Mucosa of stomach (tissue), 1 donor: ENCODE measurements around the gene SEPTIN6.

Experiments
- H3K27me3 ChIP-seq: one replicate; pipeline ENCODE4 v1.7.0; 2013; ENCODE audit warnings: mild to moderate bottlenecking, low read length; ENCODE audit not compliant: control insufficient read depth, insufficient read depth
- H3K36me3 ChIP-seq: one replicate; pipeline ENCODE4 v1.7.0; 2013; ENCODE audit warnings: low read length; ENCODE audit not compliant: control insufficient read depth, insufficient read depth
- H3K4me1 ChIP-seq: one replicate; pipeline ENCODE4 v1.7.0; 2013; ENCODE audit warnings: mild to moderate bottlenecking, low read length; ENCODE audit not compliant: control insufficient read depth, insufficient read depth
- H3K4me3 ChIP-seq: one replicate; pipeline ENCODE4 v1.7.0; 2013; ENCODE audit warnings: low read length
- H3K9ac ChIP-seq: one replicate; pipeline ENCODE4 v1.7.0; 2013; ENCODE audit warnings: mild to moderate bottlenecking, low read length, moderate library complexity
- H3K9me3 ChIP-seq: one replicate; pipeline ENCODE4 v1.7.0; 2013; ENCODE audit warnings: mild to moderate bottlenecking, low read length, moderate library complexity; ENCODE audit not compliant: control insufficient read depth
- donor health status: Pancreatic carcinoma.

The SEPTIN6 gene

DNA sequence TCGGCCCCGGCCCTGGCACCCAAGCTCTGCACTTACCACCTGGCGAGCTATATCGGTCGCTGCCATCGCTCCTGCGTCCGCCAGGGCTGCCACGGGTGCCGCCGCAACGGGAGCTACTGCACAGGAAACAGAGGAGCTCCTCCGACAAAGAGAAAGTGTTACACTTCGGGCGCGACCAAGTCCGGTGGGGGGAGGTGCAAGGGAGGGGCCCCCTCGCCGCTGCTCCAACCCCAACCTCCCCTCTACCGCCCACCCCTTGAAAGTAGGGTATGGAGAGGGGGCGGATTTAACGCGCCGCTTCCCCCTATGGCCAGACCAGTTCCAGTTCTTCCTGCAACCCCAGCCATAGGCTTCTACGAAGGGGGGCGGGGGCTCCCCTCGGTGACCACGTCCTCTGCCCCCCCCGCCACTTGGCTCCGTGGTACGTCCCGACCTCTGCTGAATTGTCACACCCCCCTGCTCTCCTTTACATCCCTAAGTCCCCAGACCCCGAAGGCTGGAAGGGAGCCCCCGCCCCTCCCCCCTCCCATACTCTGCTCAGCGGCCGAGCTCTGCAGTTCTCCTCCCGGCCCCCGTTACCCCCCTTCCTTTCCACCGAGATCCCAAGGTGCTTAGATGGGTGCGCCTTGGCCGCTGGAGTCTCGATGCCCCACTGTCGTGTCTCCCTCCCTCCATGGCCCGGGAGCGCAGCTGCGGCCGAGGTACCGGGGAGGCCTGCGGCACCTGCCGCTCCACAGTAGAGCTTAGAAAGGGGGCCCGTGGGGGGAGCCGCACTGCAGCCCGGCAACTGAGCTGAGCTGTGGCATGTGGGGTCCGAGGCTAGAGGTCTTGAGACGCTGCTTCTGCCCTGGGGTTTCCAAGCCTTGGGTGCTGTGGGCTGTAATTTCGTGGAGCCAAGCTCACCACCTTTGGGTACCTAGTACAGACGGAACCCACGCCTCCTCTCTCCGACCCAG lies at the start of gene SEPTIN6:
Gene SEPTIN6, minus strand, starts transcription at position 129 of the 956 bp plus-strand sequence. Its CDS starts 63 bp downstream, at position 66.
- H3K4me1 ChIP-seq: no peaks in the 10 kb centered on the region
- H3K9ac ChIP-seq: peak within 1 kb of the TSS; percentile 55
- no peaks in the 10 kb centered on the region for H3K27me3 ChIP-seq

DNA sequence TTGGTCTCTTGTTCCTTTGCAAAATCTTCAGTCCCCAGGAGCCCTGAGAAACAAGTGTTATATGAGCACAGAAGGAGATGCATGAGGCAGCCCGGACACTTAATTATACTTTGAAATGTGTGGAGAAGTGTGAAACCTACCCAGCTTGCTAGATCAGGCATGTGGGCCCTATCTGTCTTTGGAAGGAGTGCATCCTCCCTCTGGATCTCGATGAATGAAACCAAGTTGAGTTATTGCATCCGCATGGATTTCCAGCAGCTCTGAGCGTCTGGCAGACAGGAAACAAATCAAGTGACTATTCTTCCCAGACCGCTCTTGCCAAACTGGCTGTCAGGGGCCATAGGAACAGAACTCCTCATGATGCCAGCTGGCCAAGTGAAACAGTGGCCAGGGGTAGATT lies 45.8 kb upstream of the SEPTIN6 start:
- Histone ChIP-seq H3K4me1 (no peaks in the 10 kb centered on the region), H3K9me3 (no peaks in the 10 kb centered on the region), H3K36me3 (no peaks in the 10 kb centered on the region), H3K27me3 (no peaks in the 10 kb centered on the region), H3K9ac (no peak overlapping the region), H3K4me3 (no peak overlapping the region)

More for the DNA sequence above, at the start of gene SEPTIN6:
- H3K4me3 ChIP-seq: peak within 1 kb of the TSS; percentile 31
- no peaks in the 10 kb centered on the region for H3K9me3 ChIP-seq
- H3K36me3 ChIP-seq: no peaks in the 10 kb centered on the region

GRCh38 chrX:119736206-119736764 lies 43.3 kb upstream of the SEPTIN6 start:
- Histone ChIP-seq H3K4me3 (no peak overlapping the region), H3K27me3 (no peaks in the 10 kb centered on the region), H3K9ac (no peak overlapping the region), H3K4me1 (no peaks in the 10 kb centered on the region), H3K36me3 (no peaks in the 10 kb centered on the region), H3K9me3 (no peaks in the 10 kb centered on the region)

GRCh38 chrX:119735467-119735866 lies 42.5 kb upstream of the SEPTIN6 start:
- Histone ChIP-seq H3K36me3 (no peaks in the 10 kb centered on the region), H3K4me3 (no peak overlapping the region), H3K27me3 (no peaks in the 10 kb centered on the region), H3K9ac (no peak overlapping the region), H3K4me1 (no peaks in the 10 kb centered on the region), H3K9me3 (no peaks in the 10 kb centered on the region)

- Histone ChIP-seq H3K27me3 (no peaks in the 10 kb centered on the region), H3K4me1 (no peaks in the 10 kb centered on the region), H3K4me3 (no peak overlapping the region), H3K36me3 (no peaks in the 10 kb centered on the region), H3K9ac (no peak overlapping the region), H3K9me3 (no peaks in the 10 kb centered on the region)
These were observed 42.0 kb upstream of the SEPTIN6 start for GRCh38 chrX:119734897-119735339.

- Histone ChIP-seq H3K27me3 (no peaks in the 10 kb centered on the region), H3K9me3 (no peaks in the 10 kb centered on the region), H3K4me3 (no peak overlapping the region), H3K9ac (no peak overlapping the region), H3K4me1 (no peaks in the 10 kb centered on the region), H3K36me3 (no peaks in the 10 kb centered on the region)
These were observed 36.6 kb upstream of the SEPTIN6 start for GRCh38 chrX:119729408-119730201.

GRCh38 chrX:119728487-119728886 lies 35.5 kb upstream of the SEPTIN6 start:
- Histone ChIP-seq H3K27me3 (no peaks in the 10 kb centered on the region), H3K4me3 (no peak overlapping the region), H3K4me1 (no peaks in the 10 kb centered on the region), H3K9ac (no peak overlapping the region), H3K9me3 (no peaks in the 10 kb centered on the region), H3K36me3 (no peaks in the 10 kb centered on the region)

- Histone ChIP-seq H3K9me3 (no peaks in the 10 kb centered on the region), H3K36me3 (no peaks in the 10 kb centered on the region), H3K4me1 (no peaks in the 10 kb centered on the region), H3K4me3 (no peak overlapping the region), H3K27me3 (no peaks in the 10 kb centered on the region), H3K9ac (no peak overlapping the region)
These were observed 34.1 kb upstream of the SEPTIN6 start for GRCh38 chrX:119726900-119727555.

- no peaks in the 10 kb centered on the region for H3K27me3 ChIP-seq
- H3K36me3 ChIP-seq: no peaks in the 10 kb centered on the region
- H3K9ac ChIP-seq: no peak overlapping the region
- no peak overlapping the region for H3K4me3 ChIP-seq
- H3K9me3 ChIP-seq: no peaks in the 10 kb centered on the region
- no peaks in the 10 kb centered on the region for H3K4me1 ChIP-seq
These were observed 29.0 kb upstream of the SEPTIN6 start for GRCh38 chrX:119721926-119722325.

DNA sequence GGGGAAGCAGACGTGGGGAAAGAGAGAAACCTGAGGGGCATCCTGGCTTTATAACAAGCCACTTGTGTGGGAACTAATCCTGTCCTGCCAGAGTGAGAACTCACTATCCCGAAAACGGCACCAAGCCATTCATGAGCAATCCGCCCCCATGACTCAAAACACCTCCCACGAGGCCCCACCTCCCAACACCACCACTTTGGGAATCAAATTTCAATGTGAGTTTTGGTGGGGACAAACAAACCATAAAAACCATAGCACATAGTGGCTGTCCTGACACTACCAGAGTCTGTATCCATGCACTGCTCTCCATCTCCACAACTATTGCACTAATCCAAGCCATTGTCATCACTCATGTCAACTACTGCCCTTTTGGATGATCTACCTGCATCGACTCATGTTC lies 28.5 kb upstream of the SEPTIN6 start:
- no peak overlapping the region for H3K9ac ChIP-seq
- H3K9me3 ChIP-seq: no peaks in the 10 kb centered on the region
- no peaks in the 10 kb centered on the region for H3K36me3 ChIP-seq
- no peaks in the 10 kb centered on the region for H3K4me1 ChIP-seq
- H3K4me3 ChIP-seq: no peak overlapping the region
- no peaks in the 10 kb centered on the region for H3K27me3 ChIP-seq

DNA sequence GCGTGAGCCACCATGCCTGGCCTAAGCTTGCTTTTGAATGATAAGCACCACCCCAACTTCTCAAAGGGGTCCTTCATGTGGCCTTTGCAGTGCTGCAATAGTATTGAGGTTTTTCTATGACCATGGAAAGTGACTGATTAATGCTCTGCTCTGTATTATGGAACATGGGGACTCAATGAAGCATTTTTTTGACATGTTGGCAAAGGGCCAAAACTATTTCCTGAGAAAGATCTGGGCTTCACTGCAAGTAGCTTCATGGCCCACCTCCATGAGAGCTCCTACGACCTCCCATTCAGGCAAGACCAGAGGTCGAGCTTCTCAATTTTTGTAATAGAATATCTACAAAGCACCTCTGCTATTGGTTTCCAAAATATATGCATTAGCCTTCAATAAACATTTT lies 16.7 kb upstream of the SEPTIN6 start:
- no peak overlapping the region for H3K4me3 ChIP-seq
- no peaks in the 10 kb centered on the region for H3K4me1 ChIP-seq
- H3K36me3 ChIP-seq: no peaks in the 10 kb centered on the region
- H3K27me3 ChIP-seq: no peaks in the 10 kb centered on the region
- no peak overlapping the region for H3K9ac ChIP-seq
- H3K9me3 ChIP-seq: no peaks in the 10 kb centered on the region
